SU-DHL-6 (cell line): ENCODE results near the gene PDCD4.

ENCODE experiments used
- H2AFZ ChIP-seq: fragments of 200-600 bp; sonication (generic); 2 replicates; pipeline ENCODE4 v1.6.1; 2014; ENCODE audit warnings: low read depth, mild to moderate bottlenecking, moderate library complexity, mixed read lengths, antibody characterized with exemption, low read length; ENCODE audit not compliant: severe bottlenecking
- H3F3A ChIP-seq: fragments of 200-600 bp; shearing (Covaris generic); 2 replicates; pipeline ENCODE4 v1.6.0; 2016; ENCODE audit warnings: antibody characterized with exemption, mild to moderate bottlenecking; ENCODE audit not compliant: insufficient read depth
- H3K27ac ChIP-seq: fragments of 200-600 bp; sonication (generic); 2 replicates; pipeline ENCODE4 v1.5.1; 2016; ENCODE audit warnings: low read depth, mild to moderate bottlenecking, low read length, moderate library complexity, mixed read lengths
- H3K27me3 ChIP-seq: fragments of 200-600 bp; sonication (generic), shearing (Covaris generic); 2 replicates; pipeline ENCODE4 v1.6.0; 2014; ENCODE audit warnings: mild to moderate bottlenecking, low read length
- H3K36me3 ChIP-seq: fragments of 200-600 bp; sonication (generic); 2 replicates; pipeline ENCODE4 v1.6.1; 2014; ENCODE audit warnings: mild to moderate bottlenecking, low read length, mixed read lengths
- H3K4me2 ChIP-seq: fragments of 300-600, 200-600 bp; shearing (Covaris generic), sonication (generic); 2 replicates; pipeline ENCODE4 v1.6.0; 2014; ENCODE audit warnings: low read length, low read depth, mild to moderate bottlenecking; ENCODE audit not compliant: poor library complexity, severe bottlenecking
- H3K4me3 ChIP-seq: fragments of 200-600 bp; sonication (generic); 2 replicates; pipeline ENCODE4 v1.5.1; 2014; ENCODE audit warnings: antibody characterized with exemption, low read length, mild to moderate bottlenecking, mixed read lengths; ENCODE audit not compliant: insufficient read depth, poor library complexity, severe bottlenecking
- H3K79me2 ChIP-seq: fragments of 200-600 bp; sonication (generic); 2 replicates; pipeline ENCODE4 v1.6.1; 2014; ENCODE audit warnings: mild to moderate bottlenecking, low read length, moderate library complexity; ENCODE audit not compliant: insufficient read depth
- H3K9ac ChIP-seq: fragments of 200-600 bp; sonication (generic); 2 replicates; pipeline ENCODE4 v1.7.0; 2014; ENCODE audit warnings: mild to moderate bottlenecking, low read length
- H3K9me2 ChIP-seq: fragments of 200-600 bp; sonication (generic); replicated peaks from 2 replicates; pipeline ENCODE4 v1.6.1; 2014; ENCODE audit warnings: low read length; ENCODE audit not compliant: insufficient read depth
- H3K9me3 ChIP-seq: fragments of 200-600 bp; sonication (generic); 2 replicates; pipeline ENCODE4 v1.6.1; 2014; ENCODE audit warnings: low read length, mixed read lengths; ENCODE audit not compliant: insufficient read depth
- H4K20me1 ChIP-seq: fragments of 200-600 bp; sonication (generic); 2 replicates; pipeline ENCODE4 v1.6.1; 2014; ENCODE audit warnings: low read depth, mild to moderate bottlenecking, antibody characterized with exemption, low read length, moderate library complexity, mixed read lengths
- CTCF ChIP-seq: fragments of 200-600 bp; sonication (generic); IDR thresholded peaks from one replicate; pipeline ENCODE4 v1.5.1; 2017; ENCODE audit warnings: antibody characterized with exemption, mild to moderate bottlenecking, low read length, moderate library complexity; ENCODE audit not compliant: insufficient read depth, poor library complexity, severe bottlenecking
- EZH2phosphoT487 ChIP-seq: fragments of 200-600 bp; sonication (generic), shearing (Covaris generic); conservative IDR thresholded peaks from 2 replicates; pipeline ENCODE4 v1.6.1; 2018; ENCODE audit warnings: mild to moderate bottlenecking, antibody characterized with exemption, low read length, moderate library complexity, mixed read lengths

PDCD4 gene

DNA sequence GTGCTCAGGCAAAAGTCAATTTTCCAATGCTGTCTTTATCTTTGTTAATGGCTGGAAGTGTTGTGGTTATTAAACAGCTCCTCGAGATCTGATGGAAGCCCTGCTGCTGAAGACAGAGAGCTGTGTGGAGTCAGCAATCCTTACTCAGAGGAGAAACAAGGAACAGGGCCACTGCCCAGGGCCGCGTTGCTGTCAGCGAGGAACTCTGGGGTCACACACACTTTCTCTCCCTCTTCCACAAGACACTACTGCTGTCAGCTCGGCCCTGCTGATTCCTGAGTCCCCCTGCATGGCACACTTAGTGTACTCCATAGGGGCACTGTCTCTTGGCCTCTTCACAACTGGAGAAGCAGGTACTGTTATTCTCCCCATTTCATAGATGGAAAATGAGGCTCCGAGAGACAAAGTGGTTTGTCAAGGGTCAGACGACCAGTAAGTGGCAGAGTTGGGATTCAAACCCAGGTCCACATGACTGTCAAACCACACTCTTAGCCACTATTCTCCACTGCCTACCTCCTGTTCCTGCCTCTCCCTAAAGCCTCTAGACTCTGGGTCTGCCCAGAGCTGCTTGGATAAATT is 29.3 kb upstream of the PDCD4 start:
- H3K27ac ChIP-seq, result peak overlapping the region; percentile 94
- TF ChIP-seq CTCF (no peak), EZH2phosphoT487 (no peak)
- H3K9me2 ChIP-seq, result no peaks in the 10 kb centered on the region
- peak overlapping the region; percentile 79 for H3K4me2 ChIP-seq
- H3K79me2 ChIP-seq, result no peaks in the 10 kb centered on the region
- no peak overlapping the region for H2AFZ ChIP-seq
- H3K9me3 ChIP-seq, result no peaks in the 10 kb centered on the region
- H4K20me1 ChIP-seq, result no peaks in the 10 kb centered on the region
- H3F3A ChIP-seq, result peaks cover 15% of the 10 kb centered on the region
- peak overlapping the region; percentile 47 for H3K4me3 ChIP-seq
- H3K36me3 ChIP-seq, result no peaks in the 10 kb centered on the region
- no peaks in the 10 kb centered on the region for H3K27me3 ChIP-seq
- peak overlapping the region; percentile 61 for H3K9ac ChIP-seq

DNA sequence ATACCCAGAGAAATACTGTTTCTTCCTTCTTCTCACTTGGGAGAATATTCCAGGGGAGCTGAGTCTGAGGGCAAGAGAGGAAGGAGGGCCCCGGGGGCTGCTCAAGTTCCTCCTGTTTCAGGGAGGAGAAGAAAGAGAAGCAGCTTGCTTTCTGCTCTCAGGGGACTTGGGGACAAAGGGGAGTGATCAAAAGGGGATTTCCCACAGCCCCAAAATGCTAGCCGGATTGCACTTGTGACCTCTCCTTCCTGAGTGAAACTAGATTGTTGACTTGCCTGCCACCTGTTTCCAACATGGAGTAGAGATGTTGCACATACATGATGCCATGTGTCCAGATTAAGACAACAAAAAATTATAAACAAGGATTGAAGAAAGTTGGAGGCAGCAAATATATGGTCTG is 28.7 kb upstream of the PDCD4 start:
- H3K9me3 ChIP-seq, result no peaks in the 10 kb centered on the region
- H3K36me3 ChIP-seq, result no peaks in the 10 kb centered on the region
- peak overlapping the region; percentile 61 for H3K9ac ChIP-seq
- H3K79me2 ChIP-seq, result no peaks in the 10 kb centered on the region
- no peaks in the 10 kb centered on the region for H4K20me1 ChIP-seq
- H2AFZ ChIP-seq, result no peak overlapping the region
- peak overlapping the region; percentile 79 for H3K4me2 ChIP-seq
- H3K27ac ChIP-seq, result peak overlapping the region; percentile 94
- H3K4me3 ChIP-seq, result peak overlapping the region; percentile 47
- no peak for TF ChIP-seq CTCF
- TF ChIP-seq EZH2phosphoT487, result no peak
- no peaks in the 10 kb centered on the region for H3K27me3 ChIP-seq
- H3F3A ChIP-seq, result peaks cover 19% of the 10 kb centered on the region
- H3K9me2 ChIP-seq, result no peaks in the 10 kb centered on the region

GRCh38 chr10:110843796-110844616 is 27.7 kb upstream of the PDCD4 start:
- Histone ChIP-seq H3K4me2 (peak overlapping the region; percentile 79), H3K9ac (peak overlapping the region; percentile 27; the same call in 1 of the 2 replicates), H3K9me3 (no peaks in the 10 kb centered on the region)

More at GRCh38 chr10:110843796-110844616, 27.7 kb upstream of the PDCD4 start:
- no peak for TF ChIP-seq CTCF
- no peak for TF ChIP-seq EZH2phosphoT487
- Histone ChIP-seq H3K4me3 (peak overlapping the region; percentile 19), H3K79me2 (no peaks in the 10 kb centered on the region), H4K20me1 (no peaks in the 10 kb centered on the region), H3K27ac (peak overlapping the region; percentile 94), H2AFZ (no peak overlapping the region), H3K27me3 (no peaks in the 10 kb centered on the region), H3F3A (peaks cover 20% of the 10 kb centered on the region), H3K36me3 (no peaks in the 10 kb centered on the region), H3K9me2 (no peaks in the 10 kb centered on the region)
